ENCODE data around the gene GRIA3.

DNA sequence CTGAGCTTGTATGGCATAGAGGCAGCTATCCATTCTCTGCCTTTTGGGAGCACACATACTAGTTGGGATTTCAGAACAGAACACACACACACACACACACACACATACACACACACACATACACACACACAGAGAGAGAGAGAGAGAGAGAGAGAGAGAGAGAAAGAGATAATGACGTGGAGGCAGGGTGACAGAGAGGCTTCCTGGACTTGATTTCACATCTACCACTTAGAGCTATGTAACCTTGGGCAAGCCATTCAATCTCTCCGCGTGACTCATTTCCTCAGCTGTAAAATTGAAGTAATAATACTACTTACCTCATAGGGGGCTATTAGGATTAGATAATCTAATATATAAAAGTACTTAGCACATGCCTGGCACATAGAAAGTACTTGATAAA, 12.3 kb upstream of the GRIA3 start:
- TF ChIP-seq, protein P1, sequence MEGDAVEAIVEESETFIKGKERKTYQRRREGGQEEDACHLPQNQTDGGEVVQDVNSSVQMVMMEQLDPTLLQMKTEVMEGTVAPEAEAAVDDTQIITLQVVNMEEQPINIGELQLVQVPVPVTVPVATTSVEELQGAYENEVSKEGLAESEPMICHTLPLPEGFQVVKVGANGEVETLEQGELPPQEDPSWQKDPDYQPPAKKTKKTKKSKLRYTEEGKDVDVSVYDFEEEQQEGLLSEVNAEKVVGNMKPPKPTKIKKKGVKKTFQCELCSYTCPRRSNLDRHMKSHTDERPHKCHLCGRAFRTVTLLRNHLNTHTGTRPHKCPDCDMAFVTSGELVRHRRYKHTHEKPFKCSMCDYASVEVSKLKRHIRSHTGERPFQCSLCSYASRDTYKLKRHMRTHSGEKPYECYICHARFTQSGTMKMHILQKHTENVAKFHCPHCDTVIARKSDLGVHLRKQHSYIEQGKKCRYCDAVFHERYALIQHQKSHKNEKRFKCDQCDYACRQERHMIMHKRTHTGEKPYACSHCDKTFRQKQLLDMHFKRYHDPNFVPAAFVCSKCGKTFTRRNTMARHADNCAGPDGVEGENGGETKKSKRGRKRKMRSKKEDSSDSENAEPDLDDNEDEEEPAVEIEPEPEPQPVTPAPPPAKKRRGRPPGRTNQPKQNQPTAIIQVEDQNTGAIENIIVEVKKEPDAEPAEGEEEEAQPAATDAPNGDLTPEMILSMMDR (IDR thresholded peaks at IDR 0.05; ENCODE audit: poor library complexity) = no peak
- no peak for TF ChIP-seq EZH2 (IDR thresholded peaks at IDR 0.05; ENCODE audit: borderline replicate concordance)
